ENCODE measurements around the gene PNN.
"Not testable (repeated sequence)": the region's sequence is repeated elsewhere in the genome, so short reads cannot be mapped to it uniquely, and the experiment has no call there.

PNN gene

DNA sequence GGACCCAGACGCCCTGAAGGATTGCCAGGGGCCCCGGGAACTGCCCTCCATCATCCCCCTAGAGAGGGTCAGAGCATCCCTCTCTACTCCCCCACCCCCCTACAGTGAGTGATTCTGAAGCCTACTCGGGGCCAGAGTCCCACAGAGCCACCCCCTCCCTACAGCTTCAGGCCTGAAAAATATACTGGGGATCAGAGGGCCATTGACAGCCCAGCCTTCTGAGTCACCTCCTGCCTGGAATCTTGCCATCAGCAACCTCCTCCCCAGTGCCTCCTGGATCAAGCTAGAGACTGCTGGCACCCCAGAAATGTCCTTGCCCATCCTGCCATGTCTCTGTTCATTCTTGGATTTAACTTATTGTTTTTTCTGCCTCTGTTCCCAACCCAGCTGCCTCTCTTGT, 37.0 kb downstream of the PNN start:
- CTCF ChIA-PET = no interaction called here
- no peak for DNase-seq
- no peaks in the 10 kb centered on the region for H3K36me3 ChIP-seq (ENCODE audit: control insufficient read depth in 4 of 4, insufficient read depth in 4 of 4, low read length in 3 of 4)
- no peak overlapping the region for H3K27ac ChIP-seq (ENCODE audit: insufficient read depth in 1 of 2, low read depth in 1 of 2, low read length in 2 of 2, poor library complexity in 1 of 2, severe bottlenecking in 2 of 2)
- POLR2A ChIA-PET = no interaction called here
- H3K27me3 ChIP-seq (replicated peaks in 2 of 5; ENCODE audit: control insufficient read depth in 4 of 5, insufficient read depth in 5 of 5, low read length in 4 of 5) = no peaks in the 10 kb centered on the region
- 100% methylated on average over 1 of the region's 3 CpGs for WGBS (ENCODE audit: insufficient coverage)
- H3K4me3 ChIP-seq (ENCODE audit: control insufficient read depth in 1 of 7, extremely low read depth in 1 of 7, insufficient read depth in 4 of 7, low read depth in 2 of 7, low read length in 6 of 7) = no peak overlapping the region
- H3K9me3 ChIP-seq (ENCODE audit: control extremely low read depth in 1 of 5, control insufficient read depth in 4 of 5, insufficient read depth in 2 of 5, low read depth in 1 of 5, low read length in 4 of 5) = no peaks in the 10 kb centered on the region
- H3K4me1 ChIP-seq (ENCODE audit: control extremely low read depth in 1 of 4, control insufficient read depth in 4 of 4, insufficient read depth in 4 of 4, low read length in 3 of 4) = no peaks in the 10 kb centered on the region

DNA sequence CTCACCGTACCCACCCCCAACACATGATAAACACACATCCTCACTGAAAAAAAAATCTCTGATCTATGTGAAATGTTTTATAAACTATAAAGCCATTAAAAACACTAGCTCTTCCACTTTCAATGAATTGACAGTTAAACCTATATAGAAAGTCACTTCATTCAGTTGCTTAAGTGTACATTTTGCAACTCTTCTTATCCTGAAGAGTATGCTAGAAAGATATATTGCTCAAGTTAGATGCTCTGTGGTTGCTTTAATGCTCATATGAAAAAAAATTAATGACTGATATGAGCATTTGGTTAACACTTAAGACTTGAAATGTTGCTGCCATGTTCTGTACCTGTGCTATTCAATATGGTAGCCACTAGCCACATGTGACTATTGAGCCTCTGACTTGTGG, 37.6 kb downstream of the PNN start:
- no CpG with 5 or more reads among the region's 1 CpG for WGBS (ENCODE audit: insufficient coverage)
- Histone ChIP-seq H3K36me3 (ENCODE audit: control insufficient read depth in 4 of 4, insufficient read depth in 4 of 4, low read length in 3 of 4) (no peaks in the 10 kb centered on the region), H3K9me3 (ENCODE audit: control extremely low read depth in 1 of 5, control insufficient read depth in 4 of 5, insufficient read depth in 2 of 5, low read depth in 1 of 5, low read length in 4 of 5) (no peaks in the 10 kb centered on the region), H3K27ac (ENCODE audit: insufficient read depth in 1 of 2, low read depth in 1 of 2, low read length in 2 of 2, poor library complexity in 1 of 2, severe bottlenecking in 2 of 2) (no peak overlapping the region), H3K4me1 (ENCODE audit: control extremely low read depth in 1 of 4, control insufficient read depth in 4 of 4, insufficient read depth in 4 of 4, low read length in 3 of 4) (no peaks in the 10 kb centered on the region), H3K27me3 (replicated peaks in 2 of 5; ENCODE audit: control insufficient read depth in 4 of 5, insufficient read depth in 5 of 5, low read length in 4 of 5) (no peaks in the 10 kb centered on the region), H3K4me3 (ENCODE audit: control insufficient read depth in 1 of 7, extremely low read depth in 1 of 7, insufficient read depth in 4 of 7, low read depth in 2 of 7, low read length in 6 of 7) (no peak overlapping the region)
- no peak for DNase-seq
- POLR2A ChIA-PET = interaction anchor here (0.6 kb wide), 1 partner anchor 26 kb away, joined by 3 read pairs; no protein-coding TSS in a partner anchor
- CTCF ChIA-PET = no interaction called here

DNA sequence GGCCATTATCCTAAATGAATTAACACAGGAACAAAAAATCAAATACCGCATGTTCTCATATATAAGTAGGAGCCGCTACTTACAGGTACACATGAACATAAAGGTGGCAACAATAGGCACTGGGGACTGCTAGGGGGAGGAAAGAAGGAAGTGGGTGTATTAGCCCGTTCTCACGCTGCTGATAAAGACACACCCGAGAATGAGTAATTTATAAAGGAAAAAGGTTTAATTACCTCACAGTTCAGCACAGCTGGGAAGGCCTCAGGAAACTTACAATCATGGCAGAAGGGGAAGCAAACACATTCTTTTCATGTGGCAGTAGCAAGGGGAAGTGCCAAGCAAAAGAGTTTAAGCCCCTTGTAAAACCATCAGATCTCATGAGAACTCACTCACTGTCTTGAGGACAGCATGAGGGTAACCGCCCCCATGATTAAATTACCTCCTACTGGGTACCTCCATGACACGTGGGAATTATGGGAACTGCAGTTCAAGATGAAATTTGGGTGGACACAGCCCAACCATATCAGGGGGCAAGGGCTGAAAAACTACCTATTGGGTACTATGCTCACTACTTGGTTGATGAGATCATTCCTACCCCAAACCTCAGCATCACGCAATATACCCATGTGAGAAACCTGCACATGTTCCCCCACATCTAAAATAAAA, 42.3 kb downstream of the PNN start:
- DNase-seq = peak in 2 of 3 donors; percentile 3 to 6
- H3K27me3 ChIP-seq (replicated peaks in 2 of 5; ENCODE audit: control insufficient read depth in 4 of 5, insufficient read depth in 5 of 5, low read length in 4 of 5) = no peaks in the 10 kb centered on the region
- 77% methylated on average over 4 of the region's 8 CpGs for WGBS (ENCODE audit: insufficient coverage)
- H3K4me1 ChIP-seq (ENCODE audit: control extremely low read depth in 1 of 4, control insufficient read depth in 4 of 4, insufficient read depth in 4 of 4, low read length in 3 of 4) = no peaks in the 10 kb centered on the region
- no peak overlapping the region for H3K27ac ChIP-seq (ENCODE audit: insufficient read depth in 1 of 2, low read depth in 1 of 2, low read length in 2 of 2, poor library complexity in 1 of 2, severe bottlenecking in 2 of 2)
- CTCF ChIA-PET = interaction anchor here (1.6 kb wide), 1 partner anchor 14 kb away, joined by 3 read pairs; no protein-coding TSS in a partner anchor
- no peak overlapping the region for H3K4me3 ChIP-seq (ENCODE audit: control insufficient read depth in 1 of 7, extremely low read depth in 1 of 7, insufficient read depth in 4 of 7, low read depth in 2 of 7, low read length in 6 of 7)
- POLR2A ChIA-PET = no interaction called here
- no peaks in the 10 kb centered on the region for H3K36me3 ChIP-seq (ENCODE audit: control insufficient read depth in 4 of 4, insufficient read depth in 4 of 4, low read length in 3 of 4)
- H3K9me3 ChIP-seq (ENCODE audit: control extremely low read depth in 1 of 5, control insufficient read depth in 4 of 5, insufficient read depth in 2 of 5, low read depth in 1 of 5, low read length in 4 of 5) = no peaks in the 10 kb centered on the region

DNA sequence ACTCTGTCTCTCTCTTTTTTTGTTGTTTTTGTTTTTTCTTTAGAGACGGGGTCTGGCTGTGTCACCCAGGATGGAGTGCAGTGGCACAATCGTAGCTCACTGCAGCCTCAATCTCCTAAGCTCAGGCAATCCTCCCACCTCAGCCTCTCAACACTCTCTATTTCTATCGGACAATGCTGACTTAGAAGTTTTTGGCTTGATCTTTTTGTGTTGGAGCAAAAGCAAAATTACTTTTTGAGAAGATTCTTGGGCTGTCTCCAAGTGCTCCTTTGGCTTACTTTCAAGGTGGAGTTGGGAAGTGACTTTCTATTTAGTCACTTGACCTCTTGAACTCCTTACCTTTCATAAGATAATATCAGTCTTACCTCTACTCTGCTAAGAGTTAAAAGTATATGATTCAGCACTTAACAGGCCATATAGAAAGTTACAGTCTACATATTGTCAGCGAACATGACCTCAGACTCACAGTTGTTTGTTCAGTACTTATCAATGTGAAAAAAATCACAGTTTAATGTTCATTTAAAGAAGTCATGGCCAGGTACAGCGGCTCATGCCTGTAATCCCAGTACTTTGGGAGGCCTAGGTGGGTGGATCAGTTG, 43.2 kb downstream of the PNN start:
- no peaks in the 10 kb centered on the region for H3K4me1 ChIP-seq (ENCODE audit: control extremely low read depth in 1 of 4, control insufficient read depth in 4 of 4, insufficient read depth in 4 of 4, low read length in 3 of 4)
- no peaks in the 10 kb centered on the region for H3K36me3 ChIP-seq (ENCODE audit: control insufficient read depth in 4 of 4, insufficient read depth in 4 of 4, low read length in 3 of 4)
- no peaks in the 10 kb centered on the region for H3K27me3 ChIP-seq (replicated peaks in 2 of 5; ENCODE audit: control insufficient read depth in 4 of 5, insufficient read depth in 5 of 5, low read length in 4 of 5)
- no peaks in the 10 kb centered on the region for H3K9me3 ChIP-seq (ENCODE audit: control extremely low read depth in 1 of 5, control insufficient read depth in 4 of 5, insufficient read depth in 2 of 5, low read depth in 1 of 5, low read length in 4 of 5)
- POLR2A ChIA-PET = no interaction called here
- H3K4me3 ChIP-seq (ENCODE audit: control insufficient read depth in 1 of 7, extremely low read depth in 1 of 7, insufficient read depth in 4 of 7, low read depth in 2 of 7, low read length in 6 of 7) = no peak overlapping the region
- DNase-seq = no peak
- no peak overlapping the region for H3K27ac ChIP-seq (ENCODE audit: insufficient read depth in 1 of 2, low read depth in 1 of 2, low read length in 2 of 2, poor library complexity in 1 of 2, severe bottlenecking in 2 of 2)
- WGBS (ENCODE audit: insufficient coverage) = 76% methylated on average over 3 of the region's 5 CpGs
- CTCF ChIA-PET = no interaction called here

DNA sequence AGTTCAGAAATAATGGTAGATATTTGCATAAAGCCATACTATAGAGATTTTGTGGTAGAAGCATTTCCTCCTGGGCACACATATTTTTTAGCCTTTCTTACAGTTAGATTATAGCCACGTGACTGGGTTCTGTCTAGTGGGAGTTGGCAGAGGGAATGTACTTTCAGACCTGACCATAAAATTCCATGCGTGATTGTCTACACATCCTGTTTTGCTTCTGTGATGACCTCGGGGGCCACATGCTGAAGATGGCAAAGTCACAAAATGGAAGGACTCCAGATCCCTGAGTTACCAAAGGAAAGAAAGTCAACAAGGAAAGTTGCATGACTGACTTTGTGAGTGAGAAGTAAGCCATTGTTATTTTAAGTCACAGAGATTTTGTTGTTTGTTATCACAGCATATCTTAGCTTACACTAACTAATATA, 44.0 kb downstream of the PNN start:
- Histone ChIP-seq H3K4me3 (ENCODE audit: control insufficient read depth in 1 of 7, extremely low read depth in 1 of 7, insufficient read depth in 4 of 7, low read depth in 2 of 7, low read length in 6 of 7) (no peak overlapping the region), H3K27me3 (replicated peaks in 2 of 5; ENCODE audit: control insufficient read depth in 4 of 5, insufficient read depth in 5 of 5, low read length in 4 of 5) (no peaks in the 10 kb centered on the region), H3K27ac (ENCODE audit: insufficient read depth in 1 of 2, low read depth in 1 of 2, low read length in 2 of 2, poor library complexity in 1 of 2, severe bottlenecking in 2 of 2) (no peak overlapping the region), H3K9me3 (ENCODE audit: control extremely low read depth in 1 of 5, control insufficient read depth in 4 of 5, insufficient read depth in 2 of 5, low read depth in 1 of 5, low read length in 4 of 5) (no peaks in the 10 kb centered on the region), H3K4me1 (ENCODE audit: control extremely low read depth in 1 of 4, control insufficient read depth in 4 of 4, insufficient read depth in 4 of 4, low read length in 3 of 4) (no peaks in the 10 kb centered on the region), H3K36me3 (ENCODE audit: control insufficient read depth in 4 of 4, insufficient read depth in 4 of 4, low read length in 3 of 4) (no peaks in the 10 kb centered on the region)
- no peak for DNase-seq
- CTCF ChIA-PET = interaction anchor here (1.1 kb wide), 1 partner anchor 13 kb away, joined by 4 read pairs; no protein-coding TSS in a partner anchor
- WGBS (ENCODE audit: insufficient coverage) = 96% methylated on average over 3 of the region's 3 CpGs
- POLR2A ChIA-PET = no interaction called here

DNA sequence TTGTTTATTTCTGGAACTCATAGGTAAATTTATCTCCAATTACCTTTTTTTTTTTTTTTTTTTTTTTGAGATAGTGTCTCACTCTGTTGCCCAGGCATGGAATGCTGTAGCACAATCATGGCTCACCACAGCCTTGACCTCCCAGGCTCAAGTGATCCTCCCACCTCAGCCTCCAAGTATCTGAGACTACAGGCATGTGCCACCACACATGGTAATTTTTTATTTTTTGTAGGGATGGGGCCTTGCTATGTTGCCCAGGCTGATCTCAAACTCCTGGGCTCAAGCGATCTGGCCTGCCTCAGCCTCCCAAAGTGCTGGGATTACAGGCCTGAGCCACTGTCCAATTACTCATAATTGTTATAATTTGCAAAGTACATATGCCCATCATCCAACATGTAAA, 45.4 kb downstream of the PNN start:
- H3K27ac ChIP-seq (ENCODE audit: insufficient read depth in 1 of 2, low read depth in 1 of 2, low read length in 2 of 2, poor library complexity in 1 of 2, severe bottlenecking in 2 of 2); H3K4me3 ChIP-seq (ENCODE audit: control insufficient read depth in 1 of 7, extremely low read depth in 1 of 7, insufficient read depth in 4 of 7, low read depth in 2 of 7, low read length in 6 of 7); H3K36me3 ChIP-seq (ENCODE audit: control insufficient read depth in 4 of 4, insufficient read depth in 4 of 4, low read length in 3 of 4); H3K27me3 ChIP-seq (replicated peaks in 2 of 5; ENCODE audit: control insufficient read depth in 4 of 5, insufficient read depth in 5 of 5, low read length in 4 of 5); DNase-seq; H3K9me3 ChIP-seq (ENCODE audit: control extremely low read depth in 1 of 5, control insufficient read depth in 4 of 5, insufficient read depth in 2 of 5, low read depth in 1 of 5, low read length in 4 of 5); POLR2A ChIA-PET; H3K4me1 ChIP-seq (ENCODE audit: control extremely low read depth in 1 of 4, control insufficient read depth in 4 of 4, insufficient read depth in 4 of 4, low read length in 3 of 4); CTCF ChIA-PET: not testable (repeated sequence)
- no CpG with 5 or more reads among the region's 1 CpG for WGBS (ENCODE audit: insufficient coverage)

DNA sequence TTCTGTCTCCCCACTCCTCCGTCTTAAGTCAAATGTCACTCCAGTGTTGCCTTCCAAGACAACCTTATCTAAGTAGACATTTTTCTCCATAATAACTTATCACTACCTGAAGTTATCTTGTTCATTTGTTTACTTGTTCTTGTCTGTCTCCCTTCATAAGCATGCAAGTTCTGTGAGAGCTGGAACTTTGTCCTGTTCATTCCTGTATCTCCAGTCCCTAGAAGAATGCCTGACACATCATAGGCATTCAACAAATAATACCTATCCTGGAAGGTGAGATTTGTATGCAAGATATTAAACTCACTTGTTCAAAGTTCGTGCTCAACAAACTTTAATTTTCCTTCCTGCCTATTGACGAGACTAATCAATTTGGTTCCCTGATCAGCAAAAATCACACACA, 53.0 kb downstream of the PNN start:
- no peak overlapping the region for H3K4me3 ChIP-seq (ENCODE audit: control insufficient read depth in 1 of 7, extremely low read depth in 1 of 7, insufficient read depth in 4 of 7, low read depth in 2 of 7, low read length in 6 of 7)
- 73% methylated on average over 2 of the region's 3 CpGs for WGBS (ENCODE audit: insufficient coverage)
- ChIA-PET POLR2A (no interaction called here), CTCF (interaction anchor here (0.6 to 1.0 kb wide), 2 partner anchors 241 to 260 kb away, joined by 3 read pairs; no protein-coding TSS in a partner anchor)
- peaks cover 0 to 6% (median 3%) of the 10 kb centered on the region in 4 experiments for H3K4me1 ChIP-seq (ENCODE audit: control extremely low read depth in 1 of 4, control insufficient read depth in 4 of 4, insufficient read depth in 4 of 4, low read length in 3 of 4)
- H3K9me3 ChIP-seq (ENCODE audit: control extremely low read depth in 1 of 5, control insufficient read depth in 4 of 5, insufficient read depth in 2 of 5, low read depth in 1 of 5, low read length in 4 of 5) = no peaks in the 10 kb centered on the region
- H3K27me3 ChIP-seq (replicated peaks in 2 of 5; ENCODE audit: control insufficient read depth in 4 of 5, insufficient read depth in 5 of 5, low read length in 4 of 5) = no peaks in the 10 kb centered on the region
- H3K36me3 ChIP-seq (ENCODE audit: control insufficient read depth in 4 of 4, insufficient read depth in 4 of 4, low read length in 3 of 4) = no peaks in the 10 kb centered on the region
- no peak for DNase-seq
- H3K27ac ChIP-seq (ENCODE audit: insufficient read depth in 1 of 2, low read depth in 1 of 2, low read length in 2 of 2, poor library complexity in 1 of 2, severe bottlenecking in 2 of 2) = no peak overlapping the region

All from common myeloid progenitor, CD34-positive (primary cell).